GM12892 (cell line): Measurements from ENCODE around the gene POU4F2.
"Not testable (repeated sequence)": the region's sequence is repeated elsewhere in the genome, so short reads cannot be mapped to it uniquely, and the experiment has no call there.

Experiments used
- DNase-seq: peaks from one replicate; pipeline ENCODE4 v3.0.0; 2011; ENCODE audit not compliant: insufficient read length
- FAIRE-seq: peaks from 2 replicates; lab custom pipeline; 2011; peaks lifted over from hg19 to GRCh38; lab: Jason Lieb, UNC
- POLR2A ChIP-seq: IDR thresholded peaks from 2 replicates; pipeline ENCODE4 v1.6.1; 2011; ENCODE audit warnings: low read depth, low read length, control low read depth
- POLR2AphosphoS5 ChIP-seq: IDR thresholded peaks from 2 replicates; pipeline ENCODE4 v1.6.1; 2011; ENCODE audit warnings: low read depth, low read length, control low read depth
- TAF1 ChIP-seq: IDR thresholded peaks from 2 replicates; pipeline ENCODE4 v1.6.1; 2011; ENCODE audit warnings: low read depth, mild to moderate bottlenecking, control low read depth, low read length, borderline replicate concordance

Gene POU4F2

GRCh38 chr4:146643812-146644401, 5.2 kb downstream of the POU4F2 start:
- DNase-seq: no peak
- TF ChIP-seq POLR2AphosphoS5: no peak
- TF ChIP-seq POLR2A: no peak
- TF ChIP-seq TAF1: no peak
- FAIRE-seq: no peak

- FAIRE-seq (no peak), DNase-seq (no peak)
- TF ChIP-seq POLR2AphosphoS5 (no peak), TAF1 (no peak), POLR2A (no peak)
Observed at GRCh38 chr4:146645921-146646320, 7.2 kb downstream of the POU4F2 start.

GRCh38 chr4:146646593-146647325, 8.1 kb downstream of the POU4F2 start:
- DNase-seq: no peak
- FAIRE-seq: no peak
- TF ChIP-seq POLR2AphosphoS5 (no peak), POLR2A (no peak), TAF1 (no peak)

GRCh38 chr4:146647615-146648460, 9.1 kb downstream of the POU4F2 start:
- FAIRE-seq (no peak), DNase-seq (no peak)
- no peak for TF ChIP-seq POLR2AphosphoS5
- no peak for TF ChIP-seq POLR2A
- no peak for TF ChIP-seq TAF1

GRCh38 chr4:146648461-146648783, 9.7 kb downstream of the POU4F2 start:
- DNase-seq (no peak), FAIRE-seq (no peak)
- TF ChIP-seq TAF1 (no peak), POLR2A (no peak), POLR2AphosphoS5 (no peak)

- FAIRE-seq (no peak), DNase-seq (no peak)
- TF ChIP-seq POLR2A (no peak), POLR2AphosphoS5 (no peak), TAF1 (no peak)
Observed at GRCh38 chr4:146649232-146649631, 10.5 kb downstream of the POU4F2 start.

- DNase-seq (no peak), FAIRE-seq (no peak)
- TF ChIP-seq TAF1 (no peak), POLR2A (no peak)
Observed at GRCh38 chr4:146650034-146650433, 11.3 kb downstream of the POU4F2 start.

GRCh38 chr4:146654687-146655520, 16.2 kb downstream of the POU4F2 start:
- no peak for DNase-seq

GRCh38 chr4:146655521-146655856, 16.8 kb downstream of the POU4F2 start:
- DNase-seq (no peak), FAIRE-seq (no peak)
- no peak for TF ChIP-seq TAF1
- TF ChIP-seq POLR2AphosphoS5: no peak
- no peak for TF ChIP-seq POLR2A

More at GRCh38 chr4:146654687-146655520, 16.2 kb downstream of the POU4F2 start:
- no peak for FAIRE-seq
- TF ChIP-seq POLR2AphosphoS5: no peak

- DNase-seq (no peak), FAIRE-seq (no peak)
Observed at GRCh38 chr4:146661367-146661766, 22.7 kb downstream of the POU4F2 start.

GRCh38 chr4:146663968-146664311, 25.2 kb downstream of the POU4F2 start:
- DNase-seq, FAIRE-seq: not testable (repeated sequence)

More at GRCh38 chr4:146661367-146661766, 22.7 kb downstream of the POU4F2 start:
- no peak for TF ChIP-seq TAF1
- no peak for TF ChIP-seq POLR2A
- TF ChIP-seq POLR2AphosphoS5: no peak
